Vagina (tissue), 2 donors: Measurements from ENCODE around the gene OR2T35. TPM values are rescaled to one million over a fixed set of nuclear protein-coding genes. Genes with fewer than 3 reads are reported as not detected.

Experiments used
- DNase-seq, 2 donors: peaks; one replicate each; pipeline ENCODE4 v3.0.0-alpha.2; 2017; ENCODE audit errors: extremely low spot score in 2 of 2
- H3K27ac ChIP-seq: fragments of 200-600 bp; sonication (generic); one replicate; pipeline ENCODE4 v1.5.1; 2019
- H3K27me3 ChIP-seq: fragments of 200-600 bp; sonication (generic); one replicate; pipeline ENCODE4 v1.5.1; 2019
- H3K36me3 ChIP-seq, 2 donors: fragments of 200-600 bp; sonication (generic); one replicate each; pipeline ENCODE4 v1.5.1; 2017 to 2019
- H3K4me1 ChIP-seq: fragments of 200-600 bp; sonication (generic); one replicate; pipeline ENCODE4 v1.5.1; 2019
- H3K4me3 ChIP-seq, 2 donors: fragments of 200-600 bp; sonication (generic); 1 replicate in 1 of 2; 2 replicates in 1 of 2; pipeline ENCODE4 v1.5.1; 2016 to 2019
- H3K9me3 ChIP-seq: fragments of 200-600 bp; sonication (generic); one replicate; pipeline ENCODE4 v1.5.1; 2019
- POLR2A ChIP-seq, 2 donors: fragments of 450-650 bp; IDR thresholded peaks; one replicate each; pipeline ENCODE4 v1.6.1; 2017; ENCODE audit warnings: antibody characterized with exemption in 2 of 2, mild to moderate bottlenecking in 2 of 2, moderate library complexity in 2 of 2
- POLR2AphosphoS5 ChIP-seq, 2 donors: sonication (generic); formaldehyde crosslinking; IDR thresholded peaks; one replicate each; pipeline ENCODE4 v1.9.0; 2017; ENCODE audit warnings: antibody characterized with exemption in 2 of 2, mild to moderate bottlenecking in 2 of 2, low read depth in 1 of 2; ENCODE audit not compliant: insufficient read depth in 1 of 2
- intact Hi-C: fragments of 100-400 bp; cut with DNase I; formaldehyde crosslinking; loops from one replicate; pipeline ENCODE4 v1.15.1; 2023
- total RNA-seq: library from RNA; depleted of rRNA; stranded (reverse); fragments of >200 nt; gene quantifications from one replicate; pipeline ENCODE4 v1.2.3, GENCODE V29; 2016
- TF ChIP-seq, protein P1 (sequence below), 3 experiments: fragments of 450-650 bp in 2 of 3; fragments of 200-600 bp in 1 of 3; sonication (generic) in 1 of 3; IDR thresholded peaks; one replicate each; pipeline ENCODE4 v1.5.1; 2017 to 2019; ENCODE audit warnings: antibody characterized with exemption in 3 of 3, mild to moderate bottlenecking in 2 of 3, moderate library complexity in 2 of 3

The OR2T35 gene
- total RNA-seq, 1 donor from 2014 or later = not detected

DNA sequence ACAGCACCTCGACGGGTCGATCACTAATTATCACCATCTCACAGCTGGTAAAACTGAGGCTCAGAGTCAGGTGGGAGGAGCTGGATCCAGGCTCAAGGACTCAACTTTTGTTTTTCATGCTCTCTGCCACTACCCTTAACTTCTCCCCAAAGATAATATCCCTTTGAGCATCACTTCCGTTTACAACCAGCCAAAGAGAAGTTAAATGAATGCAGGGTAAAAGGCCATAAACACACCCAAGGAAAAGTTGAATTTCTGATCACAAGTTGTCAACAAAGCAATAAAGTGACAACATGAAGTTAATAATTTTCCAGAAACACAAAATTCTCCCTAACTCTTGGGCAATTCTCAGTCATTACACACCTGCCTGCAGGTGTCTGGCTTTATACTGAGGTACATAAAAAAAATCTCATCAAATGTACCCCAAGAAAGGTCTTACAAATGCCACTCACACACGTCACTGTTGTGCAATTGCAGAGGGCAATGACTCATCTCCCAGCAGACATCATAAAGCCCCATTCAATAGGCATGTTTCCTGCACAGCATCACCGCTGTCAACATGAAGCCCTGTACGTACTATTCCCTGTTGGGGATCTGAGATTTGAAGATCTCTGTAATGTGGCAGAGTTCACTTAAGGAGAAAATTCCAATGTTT is 13.6 kb downstream of the OR2T35 start:
- TF ChIP-seq, protein P1, sequence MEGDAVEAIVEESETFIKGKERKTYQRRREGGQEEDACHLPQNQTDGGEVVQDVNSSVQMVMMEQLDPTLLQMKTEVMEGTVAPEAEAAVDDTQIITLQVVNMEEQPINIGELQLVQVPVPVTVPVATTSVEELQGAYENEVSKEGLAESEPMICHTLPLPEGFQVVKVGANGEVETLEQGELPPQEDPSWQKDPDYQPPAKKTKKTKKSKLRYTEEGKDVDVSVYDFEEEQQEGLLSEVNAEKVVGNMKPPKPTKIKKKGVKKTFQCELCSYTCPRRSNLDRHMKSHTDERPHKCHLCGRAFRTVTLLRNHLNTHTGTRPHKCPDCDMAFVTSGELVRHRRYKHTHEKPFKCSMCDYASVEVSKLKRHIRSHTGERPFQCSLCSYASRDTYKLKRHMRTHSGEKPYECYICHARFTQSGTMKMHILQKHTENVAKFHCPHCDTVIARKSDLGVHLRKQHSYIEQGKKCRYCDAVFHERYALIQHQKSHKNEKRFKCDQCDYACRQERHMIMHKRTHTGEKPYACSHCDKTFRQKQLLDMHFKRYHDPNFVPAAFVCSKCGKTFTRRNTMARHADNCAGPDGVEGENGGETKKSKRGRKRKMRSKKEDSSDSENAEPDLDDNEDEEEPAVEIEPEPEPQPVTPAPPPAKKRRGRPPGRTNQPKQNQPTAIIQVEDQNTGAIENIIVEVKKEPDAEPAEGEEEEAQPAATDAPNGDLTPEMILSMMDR (IDR thresholded peaks at IDR 0.05) = no peak
- TF ChIP-seq POLR2A (IDR thresholded peaks at IDR 0.05) (no peak), POLR2AphosphoS5 (IDR thresholded peaks at IDR 0.05; ENCODE audit: insufficient read depth in 1 of 2, low read depth in 1 of 2) (no peak)
- intact Hi-C loops = loop anchor here (10.0 kb wide), 1 partner anchor 1357 kb away; no protein-coding TSS in a partner anchor
- no peaks in the 10 kb centered on the region for H3K4me1 ChIP-seq
- H3K27me3 ChIP-seq = no peaks in the 10 kb centered on the region
- H3K36me3 ChIP-seq = no peaks in the 10 kb centered on the region
- no peak overlapping the region for H3K4me3 ChIP-seq
- no peaks in the 10 kb centered on the region for H3K9me3 ChIP-seq
- H3K27ac ChIP-seq = no peak overlapping the region
- no peak for DNase-seq

DNA sequence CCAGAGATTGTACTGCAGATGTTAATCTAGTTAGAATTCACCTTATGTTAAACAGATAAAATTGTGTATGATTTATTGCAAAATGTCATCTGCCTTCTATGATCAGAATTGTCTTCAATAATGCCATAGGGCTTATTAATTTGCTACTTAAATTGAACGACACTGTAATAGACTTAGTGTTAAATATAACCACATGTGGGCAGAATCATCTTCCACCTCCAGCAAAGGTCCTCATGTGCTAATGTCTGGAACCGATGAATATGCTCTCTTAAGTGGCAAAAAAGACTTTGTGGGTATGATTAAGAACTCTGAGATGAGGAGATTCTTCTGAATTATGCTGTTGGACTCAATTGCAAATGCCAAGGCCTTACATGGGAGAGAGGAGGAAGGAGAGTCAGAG is 14.5 kb downstream of the OR2T35 start:
- DNase-seq = no peak
- H3K9me3 ChIP-seq = no peaks in the 10 kb centered on the region
- H3K4me1 ChIP-seq = no peaks in the 10 kb centered on the region
- H3K27ac ChIP-seq = no peak overlapping the region
- H3K36me3 ChIP-seq = no peaks in the 10 kb centered on the region
- no peaks in the 10 kb centered on the region for H3K27me3 ChIP-seq
- intact Hi-C loops = loop anchor here (10.0 kb wide), 1 partner anchor 1356 kb away; no protein-coding TSS in a partner anchor
- TF ChIP-seq POLR2A (IDR thresholded peaks at IDR 0.05) (no peak), POLR2AphosphoS5 (IDR thresholded peaks at IDR 0.05; ENCODE audit: insufficient read depth in 1 of 2, low read depth in 1 of 2) (no peak)
- TF ChIP-seq, protein P1 (IDR thresholded peaks at IDR 0.05) = no peak
- H3K4me3 ChIP-seq = no peak overlapping the region

DNA sequence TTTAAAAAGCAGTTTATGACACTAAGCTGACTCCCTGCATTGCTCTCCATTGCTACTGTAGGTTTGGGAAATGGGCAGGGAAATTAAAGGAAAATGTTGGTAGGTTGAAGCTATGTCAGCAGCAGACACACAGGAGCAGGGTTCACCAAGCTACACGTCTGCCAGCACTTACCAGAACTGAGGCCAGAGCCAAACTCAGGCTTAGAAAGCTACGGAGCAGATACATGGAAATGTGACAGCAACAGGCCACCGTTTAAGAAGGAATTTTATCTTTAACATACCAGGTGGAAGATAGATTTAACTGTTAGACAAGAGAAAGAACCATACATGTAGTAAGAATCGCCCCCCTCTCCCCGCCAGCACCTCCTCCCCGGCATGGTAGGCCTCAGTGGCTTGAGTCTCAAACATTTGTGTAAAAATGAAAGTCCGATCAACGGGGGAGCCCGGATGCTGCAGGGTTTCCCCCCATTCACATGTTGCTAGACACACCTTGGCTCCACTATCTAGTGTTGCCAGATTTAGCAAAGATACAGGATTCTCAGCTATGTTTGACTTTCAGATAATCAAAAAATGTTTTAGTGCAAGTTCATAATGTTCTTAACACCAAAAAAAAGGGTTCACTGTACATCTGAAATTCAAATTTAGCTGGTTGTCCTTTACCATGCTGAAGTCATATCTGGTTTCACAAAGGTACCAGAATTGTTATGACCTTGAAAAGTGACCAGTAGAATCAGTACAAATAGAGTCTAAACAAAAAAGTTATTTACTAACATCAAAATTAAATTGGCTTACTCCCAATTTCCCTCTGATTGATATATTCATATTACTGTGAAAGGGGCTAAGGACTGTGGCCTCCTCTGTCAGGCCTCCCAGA is 16.9 kb downstream of the OR2T35 start:
- Histone ChIP-seq H3K27me3 (no peaks in the 10 kb centered on the region), H3K4me1 (no peaks in the 10 kb centered on the region), H3K27ac (no peak overlapping the region), H3K4me3 (no peak overlapping the region), H3K36me3 (no peaks in the 10 kb centered on the region), H3K9me3 (no peaks in the 10 kb centered on the region)
- TF ChIP-seq POLR2A (IDR thresholded peaks at IDR 0.05) (no peak), POLR2AphosphoS5 (IDR thresholded peaks at IDR 0.05; ENCODE audit: insufficient read depth in 1 of 2, low read depth in 1 of 2) (no peak)
- TF ChIP-seq, protein P1 (IDR thresholded peaks at IDR 0.05) = no peak
- no peak for DNase-seq
- intact Hi-C loops = no loop called here

DNA sequence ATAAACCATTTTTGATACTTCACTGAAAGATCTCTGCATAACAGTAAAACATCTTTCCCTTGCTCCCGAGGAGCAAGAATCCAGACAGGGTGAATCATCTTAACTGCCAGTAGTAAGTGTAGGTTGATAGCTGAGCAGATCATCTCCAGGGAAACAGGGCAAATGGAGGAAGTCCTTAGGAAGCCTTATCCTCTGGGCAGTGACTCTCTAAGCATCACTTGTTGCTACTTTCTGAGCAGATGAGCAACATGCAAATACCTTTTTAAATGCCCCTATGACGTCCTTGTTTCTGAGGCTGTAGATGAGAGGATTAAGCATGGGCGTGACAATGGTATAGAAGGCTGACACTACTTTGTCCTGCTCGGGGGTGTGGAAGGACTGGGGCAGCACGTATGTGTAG is 19.1 kb downstream of the OR2T35 start:
- intact Hi-C loops = no loop called here
- Histone ChIP-seq H3K4me1 (no peaks in the 10 kb centered on the region), H3K4me3 (no peak overlapping the region), H3K27ac (no peak overlapping the region), H3K27me3 (no peaks in the 10 kb centered on the region), H3K9me3 (no peaks in the 10 kb centered on the region), H3K36me3 (no peaks in the 10 kb centered on the region)
- DNase-seq = no peak
- TF ChIP-seq, protein P1 (IDR thresholded peaks at IDR 0.05) = no peak

DNA sequence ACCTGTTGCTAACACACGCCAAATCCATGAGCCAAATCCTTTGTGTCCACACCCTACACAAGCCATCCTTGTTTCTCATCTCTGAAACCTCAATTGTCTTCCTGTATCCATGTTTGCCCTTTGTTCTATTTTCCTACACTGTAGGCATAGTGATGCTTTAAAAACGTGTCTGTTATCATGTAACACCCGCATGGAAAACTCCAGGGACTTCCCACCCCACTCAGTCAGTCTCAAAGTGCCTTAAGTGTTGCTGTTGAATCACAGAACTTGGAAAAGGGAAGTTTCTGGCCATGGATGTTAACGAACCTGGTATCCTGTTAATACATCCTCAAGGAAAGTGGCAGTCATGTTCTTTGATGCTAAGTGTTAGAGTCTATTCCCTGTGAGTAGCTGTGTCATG is 19.9 kb downstream of the OR2T35 start:
- intact Hi-C loops = no loop called here
- Histone ChIP-seq H3K27me3 (no peaks in the 10 kb centered on the region), H3K4me1 (no peaks in the 10 kb centered on the region), H3K9me3 (no peaks in the 10 kb centered on the region), H3K4me3 (no peak overlapping the region), H3K36me3 (no peaks in the 10 kb centered on the region), H3K27ac (no peak overlapping the region)
- no peak for DNase-seq
- no peak for TF ChIP-seq POLR2AphosphoS5 (IDR thresholded peaks at IDR 0.05; ENCODE audit: insufficient read depth in 1 of 2, low read depth in 1 of 2)
- TF ChIP-seq POLR2A (IDR thresholded peaks at IDR 0.05) = no peak
- TF ChIP-seq, protein P1 (IDR thresholded peaks at IDR 0.05) = no peak
